Loucy (cell line): ENCODE results near the gene BCL2L13.

Source experiments
- H2AFZ ChIP-seq: fragments of 200-600 bp; sonication (generic); 2 replicates; pipeline ENCODE4 v1.6.0; 2016; ENCODE audit warnings: antibody characterized with exemption, mild to moderate bottlenecking, low read length, moderate library complexity
- H3F3A ChIP-seq: fragments of 200-600 bp; 2 replicates; pipeline ENCODE4 v1.6.0; 2016; ENCODE audit warnings: antibody characterized with exemption, low read depth, mild to moderate bottlenecking
- H3K27me3 ChIP-seq: fragments of 200-600 bp; sonication (generic); 2 replicates; pipeline ENCODE4 v1.6.1; 2014; ENCODE audit warnings: low read length, mild to moderate bottlenecking; ENCODE audit not compliant: insufficient read depth, poor library complexity, severe bottlenecking
- H3K36me3 ChIP-seq: fragments of 200-600 bp; sonication (generic); 2 replicates; pipeline ENCODE4 v1.6.1; 2016; ENCODE audit warnings: low read length; ENCODE audit not compliant: insufficient read depth
- H3K4me1 ChIP-seq: fragments of 200-600 bp; sonication (generic); 2 replicates; pipeline ENCODE4 v1.5.1; 2014; ENCODE audit warnings: low read length, mild to moderate bottlenecking; ENCODE audit not compliant: insufficient read depth, poor library complexity, severe bottlenecking
- H3K4me2 ChIP-seq: fragments of 200-600 bp; sonication (generic); 2 replicates; pipeline ENCODE4 v1.6.0; 2014; ENCODE audit warnings: antibody characterized with exemption, low read length, low read depth, mild to moderate bottlenecking; ENCODE audit not compliant: poor library complexity, severe bottlenecking
- H3K4me3 ChIP-seq: fragments of 200-600 bp; sonication (generic); 2 replicates; pipeline ENCODE4 v1.5.1; 2014; ENCODE audit warnings: low read length, mild to moderate bottlenecking, mixed read lengths; ENCODE audit not compliant: poor library complexity, severe bottlenecking
- H3K79me2 ChIP-seq: fragments of 200-600 bp; sonication (generic); 2 replicates; pipeline ENCODE4 v1.6.1; 2014; ENCODE audit warnings: low read length; ENCODE audit not compliant: insufficient read depth
- H3K9ac ChIP-seq: fragments of 200-600 bp; sonication (generic); 2 replicates; pipeline ENCODE4 v1.6.0; 2014; ENCODE audit warnings: mild to moderate bottlenecking, low read depth, low read length, moderate library complexity; ENCODE audit not compliant: poor library complexity, severe bottlenecking
- H3K9me2 ChIP-seq: fragments of 200-600 bp; sonication (generic); replicated peaks from 2 replicates; pipeline ENCODE4 v1.6.1; 2016; ENCODE audit warnings: low read depth, low read length, mixed read lengths
- H3K9me3 ChIP-seq: fragments of 200-600 bp; sonication (generic); 2 replicates; pipeline ENCODE4 v1.6.1; 2014; ENCODE audit warnings: mild to moderate bottlenecking, antibody characterized with exemption, low read length, low read depth; ENCODE audit not compliant: insufficient read depth
- H4K20me1 ChIP-seq: fragments of 200-600 bp; sonication (generic); 2 replicates; pipeline ENCODE4 v1.6.0; 2014; ENCODE audit warnings: antibody characterized with exemption, low read length, mild to moderate bottlenecking; ENCODE audit not compliant: insufficient read depth, poor library complexity, severe bottlenecking
- EZH2phosphoT487 ChIP-seq: fragments of 200-600 bp; IDR thresholded peaks from 2 replicates; pipeline ENCODE4 v1.6.1; 2018; ENCODE audit warnings: antibody characterized with exemption, mild to moderate bottlenecking, moderate library complexity, borderline replicate concordance
- TF ChIP-seq, protein P1 (sequence below): fragments of 200-600 bp; sonication (generic); conservative IDR thresholded peaks from 2 replicates; pipeline ENCODE4 v1.5.1; 2014; ENCODE audit warnings: mild to moderate bottlenecking, antibody characterized with exemption, low read length

BCL2L13 gene

DNA sequence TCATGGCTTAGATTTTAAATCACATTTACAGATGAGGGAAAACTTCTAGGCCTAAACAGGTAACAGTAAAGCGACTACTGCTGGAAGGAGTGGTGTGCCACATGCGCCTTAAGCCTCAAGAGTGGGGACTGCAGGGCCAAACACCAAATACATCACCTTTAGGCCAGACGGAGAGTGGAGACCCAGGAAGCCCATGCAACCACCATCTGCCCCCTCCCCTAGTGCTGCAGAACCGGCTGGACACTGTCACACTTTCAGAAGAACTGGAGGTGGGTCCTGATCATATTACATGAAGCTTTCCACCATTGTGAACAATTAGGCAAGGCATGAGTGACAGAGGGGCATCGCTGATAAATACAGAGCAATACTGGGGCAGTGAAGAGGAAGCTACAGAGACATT lies 46.4 kb upstream of the BCL2L13 start:
- no peak overlapping the region for H2AFZ ChIP-seq
- no peaks in the 10 kb centered on the region for H3K79me2 ChIP-seq
- no peak overlapping the region for H3K9ac ChIP-seq
- H3K9me2 ChIP-seq = no peaks in the 10 kb centered on the region
- no peak overlapping the region for H3K4me3 ChIP-seq
- no peak overlapping the region for H3K4me2 ChIP-seq
- peaks cover 64% of the 10 kb centered on the region; the same call in 1 of the 2 replicates for H3K36me3 ChIP-seq
- no peaks in the 10 kb centered on the region for H3F3A ChIP-seq
- H4K20me1 ChIP-seq = no peaks in the 10 kb centered on the region
- TF ChIP-seq EZH2phosphoT487 = no peak
- TF ChIP-seq, protein P1, sequence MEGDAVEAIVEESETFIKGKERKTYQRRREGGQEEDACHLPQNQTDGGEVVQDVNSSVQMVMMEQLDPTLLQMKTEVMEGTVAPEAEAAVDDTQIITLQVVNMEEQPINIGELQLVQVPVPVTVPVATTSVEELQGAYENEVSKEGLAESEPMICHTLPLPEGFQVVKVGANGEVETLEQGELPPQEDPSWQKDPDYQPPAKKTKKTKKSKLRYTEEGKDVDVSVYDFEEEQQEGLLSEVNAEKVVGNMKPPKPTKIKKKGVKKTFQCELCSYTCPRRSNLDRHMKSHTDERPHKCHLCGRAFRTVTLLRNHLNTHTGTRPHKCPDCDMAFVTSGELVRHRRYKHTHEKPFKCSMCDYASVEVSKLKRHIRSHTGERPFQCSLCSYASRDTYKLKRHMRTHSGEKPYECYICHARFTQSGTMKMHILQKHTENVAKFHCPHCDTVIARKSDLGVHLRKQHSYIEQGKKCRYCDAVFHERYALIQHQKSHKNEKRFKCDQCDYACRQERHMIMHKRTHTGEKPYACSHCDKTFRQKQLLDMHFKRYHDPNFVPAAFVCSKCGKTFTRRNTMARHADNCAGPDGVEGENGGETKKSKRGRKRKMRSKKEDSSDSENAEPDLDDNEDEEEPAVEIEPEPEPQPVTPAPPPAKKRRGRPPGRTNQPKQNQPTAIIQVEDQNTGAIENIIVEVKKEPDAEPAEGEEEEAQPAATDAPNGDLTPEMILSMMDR = no peak
- no peaks in the 10 kb centered on the region for H3K4me1 ChIP-seq
- no peaks in the 10 kb centered on the region for H3K27me3 ChIP-seq
- no peaks in the 10 kb centered on the region for H3K9me3 ChIP-seq

DNA sequence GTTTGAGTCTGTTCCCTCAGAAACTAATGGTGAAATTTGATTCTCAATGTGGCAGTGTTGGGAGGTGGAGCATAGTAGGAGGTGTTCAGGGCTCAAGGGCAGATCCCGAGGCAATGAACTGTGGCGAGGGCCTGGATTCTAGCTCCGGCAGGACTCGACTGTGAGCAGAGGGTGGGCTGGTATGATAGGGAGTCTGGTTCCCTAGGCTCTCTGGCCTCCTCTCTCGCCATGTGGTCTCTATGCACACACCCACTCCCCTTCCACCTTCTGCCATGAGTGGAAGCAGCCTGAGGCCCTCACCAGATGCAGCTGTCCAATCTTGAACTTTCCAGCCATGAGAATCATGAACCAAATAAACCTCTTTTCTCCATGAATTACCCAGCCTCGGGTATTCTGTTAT lies 42.3 kb upstream of the BCL2L13 start:
- H4K20me1 ChIP-seq = no peaks in the 10 kb centered on the region
- H3F3A ChIP-seq = no peaks in the 10 kb centered on the region
- no peak overlapping the region for H3K4me3 ChIP-seq
- H3K9me2 ChIP-seq = no peaks in the 10 kb centered on the region
- H3K4me1 ChIP-seq = no peaks in the 10 kb centered on the region
- H3K4me2 ChIP-seq = no peak overlapping the region
- no peaks in the 10 kb centered on the region for H3K79me2 ChIP-seq
- H2AFZ ChIP-seq = no peak overlapping the region
- H3K27me3 ChIP-seq = no peaks in the 10 kb centered on the region
- H3K36me3 ChIP-seq = peaks cover 83% of the 10 kb centered on the region; the same call in 1 of the 2 replicates
- no peak overlapping the region for H3K9ac ChIP-seq
- TF ChIP-seq, protein P1 = no peak
- TF ChIP-seq EZH2phosphoT487 = no peak
- no peaks in the 10 kb centered on the region for H3K9me3 ChIP-seq

- H3K27me3 ChIP-seq = no peaks in the 10 kb centered on the region
- H4K20me1 ChIP-seq = no peaks in the 10 kb centered on the region
- no peak overlapping the region for H3K9ac ChIP-seq
- no peaks in the 10 kb centered on the region for H3F3A ChIP-seq
- H3K4me2 ChIP-seq = no peak overlapping the region
- no peak overlapping the region for H3K4me3 ChIP-seq
- H3K79me2 ChIP-seq = no peaks in the 10 kb centered on the region
- no peak overlapping the region for H2AFZ ChIP-seq
- H3K4me1 ChIP-seq = no peaks in the 10 kb centered on the region
- TF ChIP-seq, protein P1 = no peak
- TF ChIP-seq EZH2phosphoT487 = no peak
- H3K9me3 ChIP-seq = no peaks in the 10 kb centered on the region
- H3K36me3 ChIP-seq = peaks cover 75% of the 10 kb centered on the region; the same call in 1 of the 2 replicates
- no peaks in the 10 kb centered on the region for H3K9me2 ChIP-seq
These were observed 41.3 kb upstream of the BCL2L13 start for GRCh38 chr22:17597217-17597616.
